ENCODE measurements around the gene DLX1. TPM values are rescaled to one million over a fixed set of nuclear protein-coding genes. Genes with fewer than 3 reads are reported as not detected.
"Not testable (repeated sequence)": the region's sequence is repeated elsewhere in the genome, so short reads cannot be mapped to it uniquely, and the experiment has no call there.

DLX1 gene
- total RNA-seq, 1 experiment from 2014 or later: 0.77 TPM

DNA sequence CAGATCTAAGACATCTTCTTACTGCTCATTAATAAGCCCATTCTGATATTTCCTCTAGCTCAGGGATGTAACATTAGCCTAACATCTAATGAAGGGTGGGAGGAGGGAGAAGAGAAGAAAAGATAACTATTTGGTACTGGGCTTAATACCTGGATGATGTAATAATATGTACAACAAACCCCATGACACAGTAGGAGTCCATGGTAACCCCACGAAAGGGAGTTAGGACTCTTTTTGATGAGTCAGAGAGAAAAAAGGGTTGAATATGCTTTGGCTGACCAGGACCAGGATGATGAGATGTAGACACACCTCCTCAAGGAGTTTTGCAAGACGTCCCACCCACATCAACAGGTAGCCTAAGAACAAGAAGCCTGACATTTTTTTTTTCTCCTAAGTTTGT lies 51.8 kb downstream of the DLX1 start:
- ChIA-PET POLR2A (no interaction called here), CTCF (interaction anchor here (0.6 to 1.5 kb wide), 5 partner anchors 8 to 761 kb away, joined by 3 to 4 read pairs (median 4); no protein-coding TSS in a partner anchor)
- no TSS peak for BruUV-seq (replicated peaks)
- H3K4me3 Mint-ChIP-seq (ENCODE audit: unreplicated experiment): no peak overlapping the region
- intact Hi-C loops (cut with micrococcal nuclease): no loop called here
- no peaks in the 10 kb centered on the region for H3K27me3 Mint-ChIP-seq (ENCODE audit: insufficient read depth, unreplicated experiment)
- H3K9me3 Mint-ChIP-seq (ENCODE audit: unreplicated experiment): no peaks in the 10 kb centered on the region
- H3K4me1 Mint-ChIP-seq (ENCODE audit: insufficient read depth, unreplicated experiment): peaks cover 10% of the 10 kb centered on the region
- H3K36me3 Mint-ChIP-seq (ENCODE audit: insufficient read depth, unreplicated experiment): no peaks in the 10 kb centered on the region
- TF ChIP-seq, protein P1, sequence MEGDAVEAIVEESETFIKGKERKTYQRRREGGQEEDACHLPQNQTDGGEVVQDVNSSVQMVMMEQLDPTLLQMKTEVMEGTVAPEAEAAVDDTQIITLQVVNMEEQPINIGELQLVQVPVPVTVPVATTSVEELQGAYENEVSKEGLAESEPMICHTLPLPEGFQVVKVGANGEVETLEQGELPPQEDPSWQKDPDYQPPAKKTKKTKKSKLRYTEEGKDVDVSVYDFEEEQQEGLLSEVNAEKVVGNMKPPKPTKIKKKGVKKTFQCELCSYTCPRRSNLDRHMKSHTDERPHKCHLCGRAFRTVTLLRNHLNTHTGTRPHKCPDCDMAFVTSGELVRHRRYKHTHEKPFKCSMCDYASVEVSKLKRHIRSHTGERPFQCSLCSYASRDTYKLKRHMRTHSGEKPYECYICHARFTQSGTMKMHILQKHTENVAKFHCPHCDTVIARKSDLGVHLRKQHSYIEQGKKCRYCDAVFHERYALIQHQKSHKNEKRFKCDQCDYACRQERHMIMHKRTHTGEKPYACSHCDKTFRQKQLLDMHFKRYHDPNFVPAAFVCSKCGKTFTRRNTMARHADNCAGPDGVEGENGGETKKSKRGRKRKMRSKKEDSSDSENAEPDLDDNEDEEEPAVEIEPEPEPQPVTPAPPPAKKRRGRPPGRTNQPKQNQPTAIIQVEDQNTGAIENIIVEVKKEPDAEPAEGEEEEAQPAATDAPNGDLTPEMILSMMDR (IDR thresholded peaks at IDR 0.05; ENCODE audit: unreplicated experiment): no peak
- peak; percentile 44 for DNase-seq (ENCODE audit: unreplicated experiment)
- H3K27ac Mint-ChIP-seq (ENCODE audit: low read depth, unreplicated experiment): no peak overlapping the region

DNA sequence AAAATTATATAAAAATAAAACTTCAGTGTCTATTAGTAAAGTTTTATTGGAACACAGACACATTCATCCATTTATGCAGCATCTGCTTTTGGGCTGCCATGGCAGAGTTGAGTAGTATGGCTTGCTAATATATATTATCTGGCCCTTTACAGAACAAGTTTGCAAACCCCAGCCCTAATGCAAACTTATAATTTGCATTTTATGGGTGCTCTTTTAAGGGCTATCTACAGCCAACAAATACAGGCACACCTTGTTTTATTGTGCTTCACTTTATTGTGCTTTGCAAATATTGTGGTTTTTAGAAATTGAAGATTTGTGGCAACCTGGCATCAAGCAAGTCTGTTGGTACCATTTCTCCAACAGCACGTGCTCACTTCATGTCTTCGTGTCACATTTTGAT lies 52.6 kb downstream of the DLX1 start:
- H3K27me3 Mint-ChIP-seq (ENCODE audit: insufficient read depth, unreplicated experiment): no peaks in the 10 kb centered on the region
- no peaks in the 10 kb centered on the region for H3K36me3 Mint-ChIP-seq (ENCODE audit: insufficient read depth, unreplicated experiment)
- peaks cover 5% of the 10 kb centered on the region for H3K4me1 Mint-ChIP-seq (ENCODE audit: insufficient read depth, unreplicated experiment)
- intact Hi-C loops (cut with micrococcal nuclease): no loop called here
- ChIA-PET CTCF (interaction anchor here (0.5 to 1.5 kb wide), 4 partner anchors 9 to 40 kb away, joined by 3 to 4 read pairs (median 3); no protein-coding TSS in a partner anchor), POLR2A (no interaction called here)
- H3K4me3 Mint-ChIP-seq (ENCODE audit: unreplicated experiment): no peak overlapping the region
- no TSS peak for BruUV-seq (replicated peaks)
- H3K27ac Mint-ChIP-seq (ENCODE audit: low read depth, unreplicated experiment): no peak overlapping the region
- DNase-seq (ENCODE audit: unreplicated experiment): no peak
- TF ChIP-seq, protein P1 (IDR thresholded peaks at IDR 0.05; ENCODE audit: unreplicated experiment): no peak
- no peaks in the 10 kb centered on the region for H3K9me3 Mint-ChIP-seq (ENCODE audit: unreplicated experiment)

DNA sequence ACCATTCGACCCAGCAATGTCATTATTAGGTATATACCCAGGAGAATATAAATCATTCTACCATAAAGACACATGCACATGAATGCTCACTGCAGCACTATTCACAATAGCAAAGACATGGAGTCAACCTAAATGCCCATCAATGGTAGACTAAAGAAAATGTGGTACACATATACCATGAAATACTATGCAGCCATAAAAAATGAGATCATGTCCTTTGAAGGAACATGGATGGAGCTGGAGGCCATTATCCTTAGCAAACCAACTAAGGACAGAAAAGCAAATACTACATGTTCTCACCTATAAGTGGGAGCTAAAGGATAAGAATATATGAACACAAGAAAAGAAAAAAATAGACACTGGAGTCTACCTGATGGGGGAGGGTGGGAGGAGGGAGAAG lies 53.4 kb downstream of the DLX1 start:
- H3K4me3 Mint-ChIP-seq (ENCODE audit: unreplicated experiment); H3K36me3 Mint-ChIP-seq (ENCODE audit: insufficient read depth, unreplicated experiment); H3K27ac Mint-ChIP-seq (ENCODE audit: low read depth, unreplicated experiment); POLR2A ChIA-PET; H3K9me3 Mint-ChIP-seq (ENCODE audit: unreplicated experiment); DNase-seq (ENCODE audit: unreplicated experiment); intact Hi-C loops (cut with micrococcal nuclease); BruUV-seq (replicated peaks); H3K27me3 Mint-ChIP-seq (ENCODE audit: insufficient read depth, unreplicated experiment); H3K4me1 Mint-ChIP-seq (ENCODE audit: insufficient read depth, unreplicated experiment): not testable (repeated sequence)
- CTCF ChIA-PET: interaction anchor here (0.6 to 1.5 kb wide), 2 partner anchors 9 to 152 kb away, joined by 3 to 8 read pairs; no protein-coding TSS in a partner anchor

Other genes with a start within 250 kb of the DLX1 start
- gene SLC25A12, start 191.3 kb upstream of the DLX1 start, total RNA-seq (2022): 11.5 and 12.5 TPM in 2 replicates
- gene HAT1, start 163.0 kb upstream of the DLX1 start, total RNA-seq (2022): 40.7 and 41.8 TPM in 2 replicates
- 9.3 and 9.8 TPM in 2 replicates for gene METAP1D, start 85.6 kb upstream of the DLX1 start, total RNA-seq (2022)
- gene DLX2, start 17.4 kb downstream of the DLX1 start, total RNA-seq (2022): 1.1 and 1.9 TPM in 2 replicates